HCT116 (cell line): ENCODE results near the gene THEM4. TPM values are rescaled to one million over a fixed set of nuclear protein-coding genes. Genes with fewer than 3 reads are reported as not detected.

Experiments used
- ATAC-seq: fragments of 200-7000 bp; cut with Tn5 transposase; 2 replicates; pipeline ENCODE4 v1.9.1; 2020; ENCODE audit warnings: mild to moderate bottlenecking, moderate library complexity
- BruUV-seq: library from RNA; stranded (reverse); fragments of 400-500 nt; replicated peaks from 2 replicates; lab custom pipeline; 2021; lab: Mats Ljungman, UMichigan
- CTCF ChIA-PET: fragments of 300-600 bp; sonication (Branson Sonifier 250); formaldehyde crosslinking; loops from one replicate; lab custom pipeline; 2021; ENCODE audit warnings: antibody characterized with exemption; lab: Charles Lee
- POLR2A ChIA-PET: fragments of 300-600, 350-600 bp; sonication (Branson Sonifier 250); formaldehyde crosslinking; loops from one replicate; lab custom pipeline; 2021; ENCODE audit warnings: antibody characterized with exemption; lab: Charles Lee
- RAD21 ChIA-PET, 2 experiments: fragments of 300-600 bp; sonication (Branson Sonifier 250); formaldehyde crosslinking; loops; one replicate each; lab custom pipeline; 2023; ENCODE audit warnings: low total read pairs in 2 of 2; ENCODE audit not compliant: uncharacterized antibody in 2 of 2, unreplicated experiment in 2 of 2, low non-redundant PET in 1 of 2; lab: Charles Lee
- DNase-seq: peaks from one replicate; pipeline ENCODE4 v3.0.0-alpha.2; 2010; ENCODE audit warnings: low read depth, low spot score
- H2AFZ ChIP-seq: fragments of 200-600 bp; shearing (Covaris generic), sonication (generic); 2 replicates; pipeline ENCODE4 v1.6.1; 2017; ENCODE audit warnings: low read depth, mixed run types, mixed read lengths, antibody characterized with exemption, low read length; ENCODE audit not compliant: poor library complexity, severe bottlenecking
- H3K27ac ChIP-seq: 2 replicates; pipeline ENCODE4 v1.5.1; 2012; ENCODE audit warnings: low read depth, low read length
- H3K27me3 ChIP-seq: fragments of 200-600 bp; sonication (generic); 2 replicates; pipeline ENCODE4 v1.6.1; 2016; ENCODE audit warnings: mixed run types, low read length, mixed read lengths; ENCODE audit not compliant: insufficient read depth
- H3K36me3 ChIP-seq, 2 experiments: fragments of 200-500 bp in 1 of 2; fragments of 200-600 bp in 1 of 2; sonication (Bioruptor generic) in 1 of 2; sonication (generic) in 1 of 2; 2 replicates each; pipeline versions ENCODE4 v1.5.1 to v1.6.1; 2014 to 2016; ENCODE audit warnings: low read length in 2 of 2, inconsistent platforms in 1 of 2, mixed read lengths in 1 of 2, mixed run types in 1 of 2; ENCODE audit not compliant: insufficient read depth in 2 of 2, control insufficient read depth in 1 of 2
- H3K4me1 ChIP-seq, 2 experiments: fragments of 200-600 bp in 1 of 2; sonication (generic) in 1 of 2; 2 replicates each; pipeline versions ENCODE4 v1.5.1 to v1.6.1; 2012 to 2017; ENCODE audit warnings: low read length in 2 of 2, inconsistent platforms in 1 of 2, mild to moderate bottlenecking in 1 of 2, mixed read lengths in 1 of 2, mixed run types in 1 of 2, moderate library complexity in 1 of 2; ENCODE audit not compliant: insufficient read depth in 2 of 2, control insufficient read depth in 1 of 2
- H3K4me2 ChIP-seq: fragments of 200-600 bp; sonication (generic); 2 replicates; pipeline ENCODE4 v1.6.1; 2017; ENCODE audit warnings: mixed run types, low read length, mixed read lengths
- H3K4me3 ChIP-seq, 2 experiments: fragments of 200-600 bp in 1 of 2; sonication (generic) in 1 of 2; replicated peaks in 1 of 2; 2 replicates each; pipeline ENCODE4 v1.5.1; 2011 to 2016; ENCODE audit warnings: low read length in 2 of 2, control low read depth in 1 of 2, low read depth in 1 of 2, mild to moderate bottlenecking in 1 of 2, mixed read lengths in 1 of 2, mixed run types in 1 of 2
- H3K79me2 ChIP-seq: fragments of 200-600 bp; sonication (generic); 2 replicates; pipeline ENCODE4 v1.6.1; 2017; ENCODE audit warnings: mild to moderate bottlenecking, mixed run types, low read length, moderate library complexity, mixed read lengths; ENCODE audit not compliant: insufficient read depth
- H3K9ac ChIP-seq: fragments of 200-600 bp; sonication (generic); 2 replicates; pipeline ENCODE4 v1.6.1; 2016; ENCODE audit warnings: low read length, mixed read lengths
- H3K9me2 ChIP-seq: fragments of 200-600 bp; sonication (generic), shearing (Covaris generic); 2 replicates; pipeline ENCODE4 v1.6.1; 2017; ENCODE audit warnings: mixed run types, mild to moderate bottlenecking, moderate library complexity; ENCODE audit not compliant: insufficient read depth
- H3K9me3 ChIP-seq, 2 experiments: fragments of 200-500 bp in 1 of 2; fragments of 200-600 bp in 1 of 2; sonication (Bioruptor generic) in 1 of 2; sonication (generic) in 1 of 2; 2 replicates each; pipeline ENCODE4 v1.6.1; 2014 to 2017; ENCODE audit warnings: low read length in 2 of 2, mixed read lengths in 2 of 2, inconsistent platforms in 1 of 2, low read depth in 1 of 2, mild to moderate bottlenecking in 1 of 2, mixed run types in 1 of 2, moderate library complexity in 1 of 2; ENCODE audit not compliant: control insufficient read depth in 1 of 2, insufficient read depth in 1 of 2
- H4K20me1 ChIP-seq: fragments of 200-600 bp; sonication (generic), shearing (Covaris generic); 2 replicates; pipeline ENCODE4 v1.6.1; 2017; ENCODE audit warnings: mixed run types, mild to moderate bottlenecking, moderate library complexity; ENCODE audit not compliant: insufficient read depth
- ATF3 ChIP-seq: IDR thresholded peaks from 2 replicates; pipeline ENCODE4 v1.6.1; 2012
- CEBPB ChIP-seq: IDR thresholded peaks from 2 replicates; pipeline ENCODE4 v1.6.1; 2012; ENCODE audit warnings: low read depth
- CTCF ChIP-seq, 3 experiments: fragments of 200-600 bp in 1 of 3; sonication (generic) in 1 of 3; IDR thresholded peaks in 2 of 3; conservative IDR thresholded peaks in 1 of 3; 2 replicates each; pipeline ENCODE4 v1.5.1; 2012 to 2017; ENCODE audit warnings: low read depth in 2 of 3, low read length in 2 of 3, antibody characterized with exemption in 1 of 3, borderline replicate concordance in 1 of 3, control low read depth in 1 of 3, mild to moderate bottlenecking in 1 of 3, mixed read lengths in 1 of 3, mixed run types in 1 of 3, moderate library complexity in 1 of 3; ENCODE audit not compliant: insufficient read depth in 1 of 3
- FOSL1 ChIP-seq: IDR thresholded peaks from 2 replicates; pipeline ENCODE4 v1.6.1; 2012; ENCODE audit warnings: low read depth
- MAX ChIP-seq: IDR thresholded peaks from 2 replicates; pipeline ENCODE4 v1.6.1; 2012
- POLR2AphosphoS5 ChIP-seq: IDR thresholded peaks from 2 replicates; pipeline ENCODE4 v1.6.1; 2011; ENCODE audit warnings: mild to moderate bottlenecking, low read depth, low read length, moderate library complexity
- RAD21 ChIP-seq: IDR thresholded peaks from 2 replicates; pipeline ENCODE4 v1.6.1; 2012; ENCODE audit warnings: low read depth, mild to moderate bottlenecking
- REST ChIP-seq: IDR thresholded peaks from 2 replicates; pipeline ENCODE4 v1.6.1; 2012; ENCODE audit warnings: low read depth
- SIN3A ChIP-seq: IDR thresholded peaks from 2 replicates; pipeline ENCODE4 v1.6.1; 2012; ENCODE audit warnings: low read depth
- SP1 ChIP-seq: IDR thresholded peaks from 2 replicates; pipeline ENCODE4 v1.6.1; 2012; ENCODE audit warnings: low read depth
- SRF ChIP-seq: IDR thresholded peaks from 2 replicates; pipeline ENCODE4 v1.6.1; 2012; ENCODE audit warnings: low read depth
- YY1 ChIP-seq: IDR thresholded peaks from 2 replicates; pipeline ENCODE4 v1.6.1; 2011; ENCODE audit warnings: low read length, low read depth, moderate library complexity, mild to moderate bottlenecking; ENCODE audit not compliant: insufficient replicate concordance; ENCODE audit errors: extremely low read depth
- ZFX ChIP-seq: fragments of 450-650 bp; IDR thresholded peaks from 2 replicates; pipeline ENCODE4 v1.6.1; 2017
- ZNF274 ChIP-seq: fragments of 200-500 bp; sonication (Bioruptor generic); IDR thresholded peaks from 2 replicates; pipeline ENCODE4 v1.6.1; 2014; ENCODE audit warnings: mild to moderate bottlenecking, low read depth, low read length, inconsistent platforms
- intact Hi-C: fragments of 100-400 bp; cut with micrococcal nuclease; formaldehyde crosslinking; loops from 2 replicates; pipeline ENCODE4 v1.10.0; 2022
- total RNA-seq: library from RNA; stranded (reverse); gene quantifications from one replicate; pipeline ENCODE4 v1.2.1, GENCODE V29; 2021; ENCODE audit not compliant: unreplicated experiment

Gene THEM4
- total RNA-seq, 1 experiment from 2014 or later = 17.0 TPM

GRCh38 chr1:151829352-151830046 lies 79.8 kb downstream of the THEM4 start:
- Histone ChIP-seq H3K9me2 (no peaks in the 10 kb centered on the region), H3K36me3 (no peaks in the 10 kb centered on the region), H3K4me3 (no peak overlapping the region), H3K9ac (no peak overlapping the region), H3K27ac (no peak overlapping the region), H4K20me1 (no peaks in the 10 kb centered on the region), H3K4me2 (no peak overlapping the region), H2AFZ (no peak overlapping the region), H3K79me2 (no peaks in the 10 kb centered on the region), H3K9me3 (no peaks in the 10 kb centered on the region)
- intact Hi-C loops = no loop called here
- no TSS peak for BruUV-seq
- ATAC-seq (no peak), DNase-seq (no peak)
- RAD21 ChIA-PET = no interaction called here
- POLR2A ChIA-PET = interaction anchor here (0.9 to 1.3 kb wide), 2 partner anchors 9 to 529 kb away, joined by 3 to 4 read pairs; no protein-coding TSS in a partner anchor
- TF ChIP-seq SRF = no peak
- TF ChIP-seq MAX = no peak
- TF ChIP-seq ZNF274 = no peak
- TF ChIP-seq POLR2AphosphoS5 = no peak
- no peak for TF ChIP-seq SP1
- no peak for TF ChIP-seq RAD21
- TF ChIP-seq, all 23 proteins: peak for 0
- CTCF ChIA-PET = no interaction called here
- Histone ChIP-seq H3K4me1 (peaks cover 23 to 49% of the 10 kb centered on the region in 2 experiments), H3K27me3 (no peaks in the 10 kb centered on the region)

- H3K4me2 ChIP-seq = no peak overlapping the region
- CTCF ChIA-PET = interaction anchor here (1.5 kb wide), 1 partner anchor 8 kb away, joined by 3 read pairs; no protein-coding TSS in a partner anchor
- no TSS peak for BruUV-seq
- intact Hi-C loops = no loop called here
- H3K9me3 ChIP-seq = no peaks in the 10 kb centered on the region
- H3K79me2 ChIP-seq = no peaks in the 10 kb centered on the region
- POLR2A ChIA-PET = no interaction called here
- no peak overlapping the region for H3K4me3 ChIP-seq
- H3K4me1 ChIP-seq = peaks cover 23 to 49% of the 10 kb centered on the region in 2 experiments
- ATAC-seq = no peak
- RAD21 ChIA-PET = no interaction called here
- H3K9ac ChIP-seq = no peak overlapping the region
- no peak for DNase-seq
- no peaks in the 10 kb centered on the region for H3K27me3 ChIP-seq
- H3K9me2 ChIP-seq = no peaks in the 10 kb centered on the region
- no peaks in the 10 kb centered on the region for H4K20me1 ChIP-seq
- no peak overlapping the region for H2AFZ ChIP-seq
- H3K27ac ChIP-seq = no peak overlapping the region
- no peaks in the 10 kb centered on the region for H3K36me3 ChIP-seq
- TF ChIP-seq YY1 (no peak), CEBPB (no peak), CTCF (IDR thresholded peaks at IDR 0.05 in 2 of 3, conservative IDR thresholded peaks at IDR 0.05 in 1 of 3; ENCODE audit: borderline replicate concordance in 1 of 3, insufficient read depth in 1 of 3, low read depth in 2 of 3, low read length in 2 of 3) (no peak), FOSL1 (no peak), SIN3A (no peak), ZNF274 (no peak), REST (no peak), ZFX (no peak), SP1 (no peak), ATF3 (no peak)
Observed at GRCh38 chr1:151828921-151829320, 80.4 kb downstream of the THEM4 start.
